Measurements from ENCODE around the gene CLEC2D.
"Not testable (repeated sequence)": the region's sequence is repeated elsewhere in the genome, so short reads cannot be mapped to it uniquely, and the experiment has no call there.

Gene CLEC2D

GRCh38 chr12:9731393-9731792 lies 61.9 kb downstream of the CLEC2D start:
- no peak for DNase-seq

DNA sequence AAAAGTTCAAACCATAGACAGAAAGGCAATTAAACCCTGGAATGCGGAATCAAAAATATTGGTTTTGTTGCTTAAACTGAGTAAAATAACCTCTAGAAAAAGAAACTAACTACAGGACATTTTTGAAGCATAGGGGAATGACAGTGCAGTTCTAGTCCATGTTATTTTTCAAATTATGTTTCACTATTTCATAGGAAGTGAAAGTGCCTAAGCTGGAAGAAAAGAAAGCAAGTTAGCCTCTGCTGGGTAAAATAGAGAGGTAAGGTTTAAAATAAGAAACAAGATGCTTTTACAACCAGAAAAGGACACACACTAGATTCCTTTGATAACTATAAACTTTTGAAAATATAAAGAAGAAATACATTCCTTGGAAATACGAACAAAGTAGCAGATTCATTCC lies 62.3 kb downstream of the CLEC2D start:
- DNase-seq = peak in 1 of 2 experiments; percentile 27

DNA sequence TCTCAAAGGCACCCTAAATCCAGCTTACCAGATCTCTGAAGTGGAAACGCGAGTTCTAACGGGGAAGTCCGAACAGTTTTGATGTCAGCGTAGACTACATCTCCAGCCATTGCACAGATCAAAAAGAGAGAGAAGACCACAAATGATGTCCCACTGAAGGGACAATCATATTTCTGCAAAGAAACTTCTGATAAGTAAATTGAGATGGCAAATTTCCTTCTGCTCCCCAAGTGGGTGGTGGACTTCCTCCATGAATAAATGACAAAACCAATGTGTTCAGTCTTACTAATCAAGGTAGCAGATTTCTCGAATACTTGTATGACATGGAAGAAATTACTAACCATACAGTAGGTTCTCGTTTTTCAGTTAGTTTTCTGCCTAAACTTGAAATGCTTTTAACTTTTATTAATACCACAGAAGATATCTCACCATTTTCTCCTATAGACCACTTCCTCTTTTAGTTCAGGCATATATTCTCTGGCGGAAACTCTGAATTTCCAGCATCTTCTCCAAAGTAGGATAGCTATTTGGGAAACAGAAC lies 63.5 kb downstream of the CLEC2D start, which contains the start of gene CLECL1:
CLECL1 (minus strand) TSS at position 177 of the 541 bp plus-strand sequence.
- peak; percentile 45 to 54 for DNase-seq

DNA sequence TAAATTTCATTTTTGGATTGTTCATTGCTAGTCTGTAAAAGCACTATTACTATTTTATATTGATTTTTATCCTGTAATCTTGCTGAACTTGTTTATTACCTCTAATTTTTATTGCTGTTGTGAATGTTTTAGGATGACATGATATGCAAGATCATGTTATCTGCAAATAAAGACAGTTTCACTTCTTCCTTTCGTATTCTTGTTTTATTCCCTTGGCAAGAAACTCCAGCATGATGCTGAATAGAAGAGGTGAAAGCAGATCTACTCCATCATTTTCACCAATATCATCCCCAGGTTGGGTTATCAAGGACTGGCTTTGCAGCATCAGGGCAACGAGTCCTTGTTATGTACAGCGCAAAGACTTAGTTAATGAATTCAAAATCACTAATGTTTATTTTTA lies 66.1 kb downstream of the CLEC2D start:
- no peak for DNase-seq

DNA sequence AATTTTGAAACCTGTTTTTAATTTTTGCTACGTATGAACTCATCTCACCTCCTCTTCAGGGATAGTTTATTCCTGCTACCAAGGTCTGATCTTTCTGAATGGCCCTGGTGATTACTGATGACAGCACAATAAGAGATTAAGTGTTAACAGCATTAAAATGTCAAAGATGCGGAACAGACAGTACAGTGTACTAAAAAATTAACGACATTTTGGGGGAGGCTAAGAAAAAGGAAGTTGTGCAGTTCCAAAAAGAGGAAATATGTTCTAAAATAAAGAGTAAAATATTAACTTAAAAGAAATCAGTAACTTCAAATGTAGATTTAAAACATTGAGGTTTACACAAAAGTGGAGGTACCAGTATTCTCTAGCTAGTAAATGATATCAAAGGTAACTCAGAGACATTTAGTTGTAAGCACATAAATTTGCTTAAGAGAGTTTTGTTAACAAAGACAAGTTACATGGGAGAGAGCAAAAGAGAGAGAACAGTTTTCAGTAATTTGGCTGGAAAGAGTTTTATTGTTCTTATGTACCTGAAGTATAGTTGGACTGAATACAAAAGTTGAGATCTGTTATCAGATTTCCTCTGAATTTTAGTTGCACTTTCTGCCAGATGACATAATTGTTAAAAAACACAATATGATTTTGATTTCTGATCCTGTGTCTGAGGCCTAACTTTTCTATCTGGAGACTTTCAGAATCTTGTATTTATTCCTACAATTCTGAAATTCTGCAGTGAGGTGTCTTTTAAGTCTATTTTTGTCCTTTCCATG lies 67.6 kb downstream of the CLEC2D start:
- DNase-seq = peak; percentile 86 to 92

DNA sequence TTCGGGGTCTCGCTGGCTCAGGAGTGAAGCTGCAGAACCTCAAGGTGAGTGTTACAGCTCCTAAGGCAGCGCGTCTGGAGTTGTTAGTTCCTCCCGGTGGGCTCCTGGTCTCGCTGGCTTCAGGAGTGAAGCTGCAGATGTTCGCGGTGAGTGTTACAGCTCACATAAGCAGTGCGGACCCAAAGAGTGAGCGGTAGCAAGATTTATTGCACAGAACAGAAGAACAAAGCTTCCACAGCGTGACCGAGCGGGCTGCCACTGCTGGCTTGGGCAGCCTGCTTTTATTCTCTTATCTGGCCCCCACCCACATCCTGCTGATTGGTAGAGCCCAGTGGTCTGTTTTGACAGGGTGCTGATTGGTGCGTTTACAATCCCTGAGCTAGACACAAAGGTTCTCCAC lies 69.4 kb downstream of the CLEC2D start:
- DNase-seq = not testable (repeated sequence)

GRCh38 chr12:9739404-9740105 lies 70.0 kb downstream of the CLEC2D start:
- DNase-seq = not testable (repeated sequence)

DNA sequence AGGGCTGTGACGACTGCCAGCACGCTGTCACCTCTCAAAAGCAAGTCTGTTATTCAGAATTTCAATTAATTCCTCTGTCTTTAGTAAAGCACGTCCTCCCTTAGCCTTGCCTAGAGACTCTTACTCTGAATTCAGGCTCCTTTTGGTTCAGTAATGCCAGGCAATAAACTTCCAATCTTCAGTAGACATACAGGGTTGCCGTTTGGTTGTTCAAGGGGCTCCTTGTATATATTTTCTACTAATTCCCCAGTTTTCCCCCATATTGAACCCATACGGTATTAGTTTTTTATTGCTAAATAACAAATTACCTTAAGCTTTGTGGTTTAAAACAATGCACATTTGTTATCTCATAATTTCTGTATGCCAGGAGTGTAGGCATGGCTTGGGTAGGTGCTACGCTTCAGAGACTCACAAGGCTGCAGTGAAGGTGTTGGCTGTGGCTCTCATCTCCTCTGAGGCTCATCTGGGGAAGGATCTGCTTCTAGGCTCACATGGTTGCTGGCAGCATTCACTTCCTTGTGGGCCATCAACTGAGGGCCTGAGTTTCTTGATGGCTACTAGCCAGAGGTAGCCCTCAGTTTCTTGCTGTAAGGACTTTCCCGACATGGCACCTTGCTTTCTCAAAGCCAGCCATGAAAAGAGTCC lies 70.7 kb downstream of the CLEC2D start:
- DNase-seq = no peak

DNA sequence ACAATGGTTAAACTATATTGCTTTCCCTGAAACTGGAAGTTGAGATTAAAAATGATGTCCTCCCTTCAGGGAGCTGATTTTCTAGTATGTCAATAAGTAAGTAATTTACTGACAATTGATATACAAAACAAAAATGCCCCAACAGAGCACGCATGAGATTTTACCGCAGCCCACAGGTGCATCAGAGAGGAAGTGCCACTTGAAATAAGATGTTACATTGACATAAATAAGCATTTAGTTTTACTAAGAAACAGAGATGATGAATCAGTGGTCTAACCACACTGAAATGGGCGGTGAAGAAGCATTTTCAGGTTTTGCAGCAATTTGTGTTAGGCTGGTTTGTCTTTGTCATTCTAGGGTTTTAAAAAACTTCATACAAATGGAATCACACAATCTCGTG lies 72.2 kb downstream of the CLEC2D start:
- peak in 1 of 2 experiments; percentile 24 for DNase-seq

- DNase-seq = no peak
Observed at GRCh38 chr12:9742661-9743060, 73.1 kb downstream of the CLEC2D start.

DNA sequence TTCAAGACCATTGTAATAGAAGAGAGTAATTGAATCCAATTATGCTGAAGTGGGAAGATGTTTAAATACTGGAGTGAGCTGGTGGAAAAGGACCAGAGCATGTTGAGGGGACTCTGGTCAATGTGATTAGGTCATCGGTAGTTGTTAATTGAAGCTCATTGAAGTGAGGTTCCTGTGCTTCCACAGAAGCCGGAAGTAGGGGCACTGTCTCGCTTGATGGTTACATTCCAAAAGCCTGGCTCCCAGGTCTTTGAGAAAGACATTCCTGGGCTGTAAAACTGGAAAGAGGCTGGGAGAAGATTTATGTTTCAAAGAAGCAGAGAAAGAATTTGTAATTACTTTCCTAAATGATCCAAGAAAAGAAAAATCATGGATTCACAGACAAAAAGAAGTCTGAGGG lies 75.7 kb downstream of the CLEC2D start:
- no peak for DNase-seq
